Endothelial cell of umbilical vein (primary cell): ENCODE data around the gene UROD. TPM values are rescaled to one million over a fixed set of nuclear protein-coding genes. Genes with fewer than 3 reads are reported as not detected.

Experiments
- BruUV-seq: library from RNA; stranded (reverse); fragments of 400-500 nt; replicated peaks from 2 replicates; lab custom pipeline; 2021; lab: Mats Ljungman, UMichigan
- CTCF ChIA-PET: fragments of 300-600, 350-600 bp; sonication (Branson Sonifier 250); formaldehyde crosslinking; loops from one replicate; lab custom pipeline; 2021; ENCODE audit warnings: antibody characterized with exemption, inconsistent platforms; lab: Charles Lee
- POLR2A ChIA-PET: fragments of 300-600, 350-600 bp; sonication (Branson Sonifier 250); formaldehyde crosslinking; loops from one replicate; lab custom pipeline; 2021; ENCODE audit warnings: antibody characterized with exemption, inconsistent platforms; lab: Charles Lee
- DNase-seq: peaks from one replicate; pipeline ENCODE4 v3.0.0-alpha.2; 2011; ENCODE audit warnings: low read depth, low spot score
- FAIRE-seq: peaks from 2 replicates; lab custom pipeline; 2011; peaks lifted over from hg19 to GRCh38; lab: Jason Lieb, UNC
- H2AFZ ChIP-seq: 2 replicates; pipeline ENCODE4 v1.6.0; 2012; ENCODE audit warnings: low read depth, low read length, control low read depth, inconsistent platforms
- H3K27ac ChIP-seq: 2 replicates; pipeline ENCODE4 v1.5.1; 2011; ENCODE audit warnings: low read depth, mild to moderate bottlenecking, control low read depth, low read length, moderate library complexity; ENCODE audit not compliant: insufficient read depth
- H3K27me3 ChIP-seq, 2 experiments: 2 replicates each; pipeline versions ENCODE4 v1.6.0 to v1.6.1; 2011; ENCODE audit warnings: low read length in 2 of 2, mixed read lengths in 1 of 2; ENCODE audit not compliant: control insufficient read depth in 2 of 2, insufficient read depth in 2 of 2
- H3K36me3 ChIP-seq, 2 experiments: 2 replicates in 1 of 2; 3 replicates in 1 of 2; pipeline ENCODE4 v1.5.1; 2011; ENCODE audit warnings: low read length in 2 of 2, mild to moderate bottlenecking in 1 of 2, moderate library complexity in 1 of 2; ENCODE audit not compliant: control insufficient read depth in 2 of 2, insufficient read depth in 2 of 2; ENCODE audit errors: extremely low read depth in 1 of 2
- H3K4me1 ChIP-seq: 3 replicates; pipeline ENCODE4 v1.5.1; 2011; ENCODE audit warnings: mild to moderate bottlenecking, low read length; ENCODE audit not compliant: control insufficient read depth, insufficient read depth; ENCODE audit errors: extremely low read depth
- H3K4me2 ChIP-seq: 2 replicates; pipeline ENCODE4 v1.6.1; 2011; ENCODE audit warnings: low read length, control low read depth, mixed read lengths; ENCODE audit not compliant: insufficient read depth
- H3K4me3 ChIP-seq, 3 experiments: fragments of 200-600 bp in 1 of 3; sonication (generic), shearing (Covaris generic) in 1 of 3; replicated peaks in 1 of 3; 2 replicates each; pipeline ENCODE4 v1.5.1; 2011 to 2016; ENCODE audit warnings: control low read depth in 3 of 3, low read length in 3 of 3, mild to moderate bottlenecking in 2 of 3, inconsistent platforms in 1 of 3, low read depth in 1 of 3, moderate library complexity in 1 of 3; ENCODE audit not compliant: insufficient read depth in 1 of 3
- H3K79me2 ChIP-seq: 2 replicates; pipeline ENCODE4 v1.6.0; 2012; ENCODE audit warnings: low read length, inconsistent platforms; ENCODE audit not compliant: control insufficient read depth, insufficient read depth
- H3K9ac ChIP-seq: replicated peaks from 2 replicates; pipeline ENCODE3; 2011; ENCODE audit warnings: low read length, control low read depth; ENCODE audit not compliant: insufficient read depth; ENCODE audit errors: extremely low read depth
- H3K9me1 ChIP-seq: replicated peaks from 3 replicates; pipeline ENCODE4 v1.6.0; 2011; ENCODE audit warnings: mild to moderate bottlenecking, low read length; ENCODE audit not compliant: control insufficient read depth, insufficient read depth; ENCODE audit errors: extremely low read depth
- H3K9me3 ChIP-seq: replicated peaks from 2 replicates; pipeline ENCODE4 v1.5.1; 2012; ENCODE audit warnings: low read length, inconsistent platforms; ENCODE audit not compliant: control insufficient read depth, insufficient read depth
- H4K20me1 ChIP-seq: replicated peaks from 2 replicates; pipeline ENCODE3; 2011; ENCODE audit warnings: mild to moderate bottlenecking, low read length; ENCODE audit not compliant: control insufficient read depth, insufficient read depth; ENCODE audit errors: extremely low read depth
- EZH2 ChIP-seq: IDR thresholded peaks from 2 replicates; pipeline ENCODE4 v1.6.1; 2012; ENCODE audit warnings: borderline replicate concordance, low read depth, mild to moderate bottlenecking, moderate library complexity, low read length, inconsistent platforms; ENCODE audit not compliant: severe bottlenecking
- FOS ChIP-seq: IDR thresholded peaks from 2 replicates; pipeline ENCODE4 v1.6.1; 2011; ENCODE audit warnings: mild to moderate bottlenecking, low read length, moderate library complexity, borderline replicate concordance; ENCODE audit not compliant: insufficient read depth
- GATA2 ChIP-seq: IDR thresholded peaks from 2 replicates; pipeline ENCODE4 v1.7.0; 2011; ENCODE audit warnings: low read depth, mild to moderate bottlenecking, moderate library complexity, mixed read lengths, low read length; ENCODE audit not compliant: insufficient read length, insufficient read depth
- JUN ChIP-seq: IDR thresholded peaks from 2 replicates; pipeline ENCODE4 v1.6.1; 2011; ENCODE audit warnings: borderline replicate concordance, low read depth; ENCODE audit not compliant: insufficient read length, insufficient read depth
- MYC ChIP-seq: IDR thresholded peaks from one replicate; pipeline ENCODE4 v1.6.1; 2011; ENCODE audit warnings: mild to moderate bottlenecking, low read depth, low read length
- POLR2A ChIP-seq: IDR thresholded peaks from 2 replicates; pipeline ENCODE4 v1.6.1; 2012; ENCODE audit warnings: low read depth, mild to moderate bottlenecking, control low read depth, low read length
- POLR2AphosphoS5 ChIP-seq: IDR thresholded peaks from 2 replicates; pipeline ENCODE4 v1.6.1; 2012; ENCODE audit warnings: low read depth, mild to moderate bottlenecking, control low read depth, low read length, moderate library complexity; ENCODE audit not compliant: insufficient read depth
- dilution Hi-C: fragments of 300-500 bp; cut with MboI; formaldehyde crosslinking; loops from one replicate; pipeline ENCODE4 v1.15.0; 2019; ENCODE audit warnings: low sequenced_read_pairs; ENCODE audit not compliant: extremely low pct_ligation_motif_present
- intact Hi-C: fragments of 100-400 bp; cut with micrococcal nuclease; formaldehyde crosslinking; loops from one replicate; pipeline ENCODE4 v1.10.0; 2022
- polyA plus RNA-seq, 4 experiments: library from polyadenylated mRNA; depleted of rRNA in 3 of 4; stranded (reverse) in 3 of 4; unstranded in 1 of 4; fragments of >200 nt; gene quantifications; 2 replicates each; pipeline versions ENCODE4 v1.2.1 to v1.2.3, GENCODE V29; 2011 to 2012; ENCODE audit warnings: missing spikeins in 1 of 4
- total RNA-seq: library from RNA; stranded (reverse); gene quantifications from 2 replicates; pipeline ENCODE4 v1.2.3, GENCODE V29; 2021
- TF ChIP-seq, protein P1 (sequence below): IDR thresholded peaks from 2 replicates; pipeline ENCODE4 v1.6.1; 2011; ENCODE audit not compliant: insufficient read depth, insufficient read length
- TF ChIP-seq, protein P2 (sequence below), 2 donors: IDR thresholded peaks; 1 replicate in 1 of 2; 2 replicates in 1 of 2; pipeline ENCODE4 v1.5.1; 2011; ENCODE audit warnings: low read length in 2 of 2, mild to moderate bottlenecking in 2 of 2, moderate library complexity in 2 of 2, control low read depth in 1 of 2, inconsistent platforms in 1 of 2, low read depth in 1 of 2; ENCODE audit not compliant: insufficient read depth in 1 of 2; ENCODE audit errors: extremely low read depth in 1 of 2

Gene UROD
- total and polyA plus RNA-seq, 2 donors (not counting 3 experiments of a cell fraction or from before 2014, with no cell fraction given) = 192 to 636 TPM

DNA sequence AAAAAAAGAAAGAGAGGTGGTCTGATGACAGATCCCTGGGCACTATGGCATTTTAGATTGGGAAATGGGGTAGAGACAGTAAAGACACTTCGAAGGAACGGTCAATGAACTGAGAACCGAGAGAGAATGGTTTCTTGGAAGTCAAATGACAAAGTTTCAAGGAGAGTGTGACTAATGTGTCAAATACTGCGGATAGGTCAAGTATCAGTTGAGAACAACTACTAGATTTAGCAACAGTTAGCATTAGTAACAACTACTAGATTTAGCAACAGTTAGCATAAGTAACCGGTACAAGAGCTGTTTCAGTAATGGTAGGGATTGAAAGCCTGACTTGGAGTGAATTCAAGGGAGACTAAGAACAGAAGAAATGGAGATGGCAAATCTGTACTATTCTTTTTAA, 35.0 kb downstream of the UROD start:
- DNase-seq (no peak), FAIRE-seq (no peak)
- no peaks in the 10 kb centered on the region for H3K27me3 ChIP-seq
- H3K9me3 ChIP-seq = no peaks in the 10 kb centered on the region
- intact Hi-C loops (no loop called here), dilution Hi-C loops (no loop called here)
- no peaks in the 10 kb centered on the region for H4K20me1 ChIP-seq
- no peak overlapping the region for H3K9ac ChIP-seq
- H3K36me3 ChIP-seq = no peaks in the 10 kb centered on the region
- H3K4me3 ChIP-seq = no peak overlapping the region
- POLR2A ChIA-PET = no interaction called here
- no peak overlapping the region for H3K4me2 ChIP-seq
- no peak overlapping the region for H2AFZ ChIP-seq
- BruUV-seq = no TSS peak
- CTCF ChIA-PET = no interaction called here
- TF ChIP-seq FOS (no peak), JUN (no peak), EZH2 (no peak), GATA2 (no peak), POLR2A (no peak), MYC (no peak), POLR2AphosphoS5 (no peak)
- TF ChIP-seq, protein P1, sequence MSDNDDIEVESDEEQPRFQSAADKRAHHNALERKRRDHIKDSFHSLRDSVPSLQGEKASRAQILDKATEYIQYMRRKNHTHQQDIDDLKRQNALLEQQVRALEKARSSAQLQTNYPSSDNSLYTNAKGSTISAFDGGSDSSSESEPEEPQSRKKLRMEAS = no peak
- TF ChIP-seq, protein P2, sequence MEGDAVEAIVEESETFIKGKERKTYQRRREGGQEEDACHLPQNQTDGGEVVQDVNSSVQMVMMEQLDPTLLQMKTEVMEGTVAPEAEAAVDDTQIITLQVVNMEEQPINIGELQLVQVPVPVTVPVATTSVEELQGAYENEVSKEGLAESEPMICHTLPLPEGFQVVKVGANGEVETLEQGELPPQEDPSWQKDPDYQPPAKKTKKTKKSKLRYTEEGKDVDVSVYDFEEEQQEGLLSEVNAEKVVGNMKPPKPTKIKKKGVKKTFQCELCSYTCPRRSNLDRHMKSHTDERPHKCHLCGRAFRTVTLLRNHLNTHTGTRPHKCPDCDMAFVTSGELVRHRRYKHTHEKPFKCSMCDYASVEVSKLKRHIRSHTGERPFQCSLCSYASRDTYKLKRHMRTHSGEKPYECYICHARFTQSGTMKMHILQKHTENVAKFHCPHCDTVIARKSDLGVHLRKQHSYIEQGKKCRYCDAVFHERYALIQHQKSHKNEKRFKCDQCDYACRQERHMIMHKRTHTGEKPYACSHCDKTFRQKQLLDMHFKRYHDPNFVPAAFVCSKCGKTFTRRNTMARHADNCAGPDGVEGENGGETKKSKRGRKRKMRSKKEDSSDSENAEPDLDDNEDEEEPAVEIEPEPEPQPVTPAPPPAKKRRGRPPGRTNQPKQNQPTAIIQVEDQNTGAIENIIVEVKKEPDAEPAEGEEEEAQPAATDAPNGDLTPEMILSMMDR (IDR thresholded peaks at IDR 0.05; ENCODE audit: extremely low read depth in 1 of 2, insufficient read depth in 1 of 2, low read depth in 1 of 2, low read length in 2 of 2) = no peak
- no peak overlapping the region for H3K27ac ChIP-seq
- no peaks in the 10 kb centered on the region for H3K4me1 ChIP-seq
- H3K79me2 ChIP-seq = no peaks in the 10 kb centered on the region
- no peaks in the 10 kb centered on the region for H3K9me1 ChIP-seq
